Epithelial cell of esophagus (primary cell): ENCODE measurements around the gene ZBP1.

Source experiments
- DNase-seq: peaks from one replicate; pipeline ENCODE4 v3.0.0; 2010; ENCODE audit warnings: low read depth
- H3K4me3 ChIP-seq: 2 replicates; pipeline ENCODE4 v1.5.1; 2011; ENCODE audit warnings: mild to moderate bottlenecking, low read length, control low read depth
- CTCF ChIP-seq: IDR thresholded peaks from 2 replicates; pipeline ENCODE4 v1.5.1; 2011; ENCODE audit warnings: low read depth, mild to moderate bottlenecking, low read length, control low read depth, inconsistent platforms; ENCODE audit not compliant: insufficient read depth; ENCODE audit errors: missing control alignments

The ZBP1 gene

GRCh38 chr20:57661746-57662455 is 41.7 kb upstream of the ZBP1 start:
- DNase-seq: no peak

GRCh38 chr20:57660922-57661745 is 40.9 kb upstream of the ZBP1 start:
- TF ChIP-seq CTCF: no peak
- no peak overlapping the region for H3K4me3 ChIP-seq
- DNase-seq: no peak

More at GRCh38 chr20:57661746-57662455, 41.7 kb upstream of the ZBP1 start:
- no peak for TF ChIP-seq CTCF
- no peak overlapping the region for H3K4me3 ChIP-seq

DNA sequence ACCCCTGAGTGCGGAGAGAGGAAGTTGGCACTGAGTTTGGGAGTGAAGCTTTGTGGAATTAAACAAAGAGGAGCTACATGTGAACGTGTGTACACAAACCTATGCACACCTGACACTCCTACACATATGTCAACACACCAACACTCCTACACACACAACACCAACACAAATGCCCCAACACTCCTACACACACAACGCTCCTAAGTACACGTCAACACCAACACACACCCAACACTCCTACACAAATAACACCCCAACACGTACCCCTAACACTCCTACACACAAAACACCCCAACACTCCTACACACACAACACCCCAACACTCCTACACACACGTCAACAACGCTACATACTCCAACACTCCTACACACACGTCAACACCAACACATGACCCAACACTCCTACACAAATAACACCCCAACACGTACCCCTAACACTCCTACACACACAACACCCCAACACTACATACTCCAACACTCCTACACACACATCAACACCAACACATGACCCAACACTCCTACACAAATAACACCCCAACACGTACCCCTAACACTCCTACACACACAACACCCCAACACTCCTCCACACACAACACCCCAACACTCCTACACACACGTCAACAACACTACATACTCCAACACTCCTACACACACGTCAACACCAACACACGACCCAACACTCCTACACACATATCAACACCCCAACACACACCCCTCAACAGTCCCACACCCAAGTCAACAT is 40.1 kb upstream of the ZBP1 start:
- no peak for DNase-seq
- H3K4me3 ChIP-seq: no peak overlapping the region
- no peak for TF ChIP-seq CTCF

DNA sequence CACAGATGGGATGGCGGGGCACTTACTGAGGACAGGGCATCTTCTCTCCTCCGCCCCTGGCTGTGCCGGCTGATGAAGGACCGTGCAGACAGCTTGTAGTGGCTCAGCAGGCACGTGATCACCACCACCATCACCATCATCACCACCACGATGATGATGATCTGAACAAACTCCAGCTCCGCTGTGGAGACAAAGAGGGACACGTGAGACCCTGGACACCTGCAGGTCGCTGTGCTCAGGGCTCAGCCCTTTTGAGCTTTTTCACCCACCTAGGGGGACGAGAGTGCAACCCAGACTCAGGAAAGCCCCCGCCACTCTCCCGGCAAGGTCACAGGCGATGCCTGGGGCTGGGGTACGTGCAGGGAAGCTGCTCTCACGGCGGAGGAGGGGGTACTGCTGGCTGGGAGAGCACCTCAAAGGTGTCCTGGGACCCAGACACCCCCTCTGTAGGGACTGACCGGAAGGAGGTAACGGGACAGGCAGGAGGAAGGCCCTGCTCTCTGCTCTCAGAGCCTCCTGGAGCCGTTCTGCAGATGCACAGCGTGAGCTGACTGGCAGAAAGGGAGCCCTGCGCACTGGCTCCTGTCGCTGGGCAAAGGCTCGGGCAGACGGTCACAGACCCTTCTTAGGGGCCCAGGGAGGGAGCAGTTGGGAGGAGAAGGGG is 39.4 kb upstream of the ZBP1 start:
- no peak overlapping the region for H3K4me3 ChIP-seq
- no peak for TF ChIP-seq CTCF
- no peak for DNase-seq

- DNase-seq: no peak
- no peak for TF ChIP-seq CTCF
- no peak overlapping the region for H3K4me3 ChIP-seq
These were observed 38.7 kb upstream of the ZBP1 start for GRCh38 chr20:57658833-57659516.

DNA sequence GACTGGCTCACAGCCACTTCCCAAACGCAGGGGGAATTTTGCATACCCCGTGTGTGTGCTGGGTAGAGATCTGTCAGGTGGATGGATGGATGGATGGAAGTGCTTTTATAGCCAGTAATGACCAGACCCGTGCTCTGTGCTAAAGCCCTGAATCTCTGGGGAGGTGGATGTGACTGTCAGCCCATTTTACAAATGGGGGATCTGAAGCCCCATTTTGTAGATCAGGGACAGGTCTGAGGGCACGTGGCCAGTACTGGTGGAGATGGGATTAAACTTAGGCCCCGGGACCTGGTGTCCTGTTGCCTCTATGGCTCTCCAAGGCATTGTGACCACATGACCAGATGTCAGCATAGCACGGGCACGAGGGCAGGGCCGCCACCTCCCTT is 38.2 kb upstream of the ZBP1 start:
- no peak for DNase-seq
- TF ChIP-seq CTCF: no peak
- no peak overlapping the region for H3K4me3 ChIP-seq
